GM18858 (cell line): Measurements from ENCODE around the gene EMILIN1.
"Not testable (repeated sequence)": the region's sequence is repeated elsewhere in the genome, so short reads cannot be mapped to it uniquely, and the experiment has no call there.

Experiments
- ATAC-seq: cut with Tn5 transposase; IDR thresholded peaks from one replicate; pipeline ENCODE4 v1.9.1; 2021; ENCODE audit not compliant: unreplicated experiment

Gene EMILIN1

GRCh38 chr2:27119330-27119670 lies 40.9 kb downstream of the EMILIN1 start:
- ATAC-seq = not testable (repeated sequence)

- ATAC-seq = no peak
Observed at GRCh38 chr2:27121906-27122305, 43.5 kb downstream of the EMILIN1 start.

GRCh38 chr2:27122791-27123190 lies 44.4 kb downstream of the EMILIN1 start:
- no peak for ATAC-seq

GRCh38 chr2:27123302-27124150 lies 45.1 kb downstream of the EMILIN1 start, which contains the start of gene ABHD1:
Gene ABHD1, plus strand, starts transcription at chr2:27123815. Its CDS starts 134 bp downstream, at chr2:27123949.
- no peak for ATAC-seq

GRCh38 chr2:27125104-27125503 lies 46.7 kb downstream of the EMILIN1 start:
- no peak for ATAC-seq

- no peak for ATAC-seq
Observed at GRCh38 chr2:27126252-27126710, 47.9 kb downstream of the EMILIN1 start.

GRCh38 chr2:27127883-27128667 lies 49.7 kb downstream of the EMILIN1 start:
- ATAC-seq = no peak

GRCh38 chr2:27128668-27129571 lies 50.5 kb downstream of the EMILIN1 start:
- ATAC-seq = no peak

- ATAC-seq = no peak
Observed at GRCh38 chr2:27130396-27130795, 52.0 kb downstream of the EMILIN1 start.

GRCh38 chr2:27131429-27131828 lies 53.0 kb downstream of the EMILIN1 start:
- no peak for ATAC-seq

- ATAC-seq = no peak
Observed at GRCh38 chr2:27133195-27133875, 54.9 kb downstream of the EMILIN1 start.

- ATAC-seq = peak; percentile 72
Observed at GRCh38 chr2:27133905-27134780, 55.7 kb downstream of the EMILIN1 start, which contains the start of gene PREB. Gene PREB, minus strand, starts transcription at chr2:27134636. Its CDS starts 215 bp downstream, at chr2:27134421.

GRCh38 chr2:27134781-27135477 lies 56.5 kb downstream of the EMILIN1 start:
- ATAC-seq = no peak

- no peak for ATAC-seq
Observed at GRCh38 chr2:27135478-27135955, 57.1 kb downstream of the EMILIN1 start.
